Neuronal stem cell (in vitro differentiated cells): ENCODE data around the gene BARX1.

Experiments used
- DNase-seq: peaks from one replicate; pipeline ENCODE4 v3.0.0-alpha.2; 2013; ENCODE audit warnings: low spot score
- H2AFZ ChIP-seq: one replicate; pipeline ENCODE4 v1.6.1; 2013; ENCODE audit warnings: mild to moderate bottlenecking, low read length, inconsistent platforms
- H2AK5ac ChIP-seq: 2 replicates; pipeline ENCODE4 v1.6.1; 2013; ENCODE audit warnings: low read depth, mild to moderate bottlenecking, inconsistent platforms, low read length, moderate library complexity, mixed read lengths
- H2BK120ac ChIP-seq: 2 replicates; pipeline ENCODE4 v1.6.1; 2013; ENCODE audit warnings: low read depth, mild to moderate bottlenecking, inconsistent platforms, low read length, moderate library complexity, mixed read lengths
- H2BK12ac ChIP-seq: one replicate; pipeline ENCODE4 v1.6.1; 2013; ENCODE audit warnings: low read length, inconsistent platforms
- H2BK15ac ChIP-seq: 2 replicates; pipeline ENCODE4 v1.6.1; 2013; ENCODE audit warnings: mild to moderate bottlenecking, low read length, inconsistent platforms, mixed read lengths
- H2BK5ac ChIP-seq: one replicate; pipeline ENCODE4 v1.6.1; 2013; ENCODE audit warnings: inconsistent platforms, mild to moderate bottlenecking, low read length, moderate library complexity
- H3K14ac ChIP-seq: one replicate; pipeline ENCODE4 v1.6.1; 2013; ENCODE audit warnings: low read length, inconsistent platforms
- H3K18ac ChIP-seq: 2 replicates; pipeline ENCODE4 v1.6.1; 2013; ENCODE audit warnings: low read length, inconsistent platforms
- H3K23ac ChIP-seq: 2 replicates; pipeline ENCODE4 v1.6.1; 2013; ENCODE audit warnings: low read depth, mild to moderate bottlenecking, mixed read lengths, low read length, inconsistent platforms; ENCODE audit not compliant: poor library complexity
- H3K27ac ChIP-seq: replicated peaks from 3 replicates; pipeline ENCODE4 v1.5.1; 2013; ENCODE audit warnings: low read length, inconsistent platforms
- H3K27me3 ChIP-seq, 3 experiments: 2 replicates each; pipeline ENCODE4 v1.6.1; 2013; ENCODE audit warnings: low read length in 3 of 3, mild to moderate bottlenecking in 2 of 3, inconsistent platforms in 1 of 3, low read depth in 1 of 3, mixed read lengths in 1 of 3, moderate library complexity in 1 of 3; ENCODE audit not compliant: control insufficient read depth in 3 of 3, insufficient read depth in 3 of 3
- H3K36me3 ChIP-seq, 2 donors: replicated peaks in 1 of 2; 2 replicates each; pipeline ENCODE4 v1.6.1; 2013; ENCODE audit warnings: low read length in 2 of 2; ENCODE audit not compliant: control insufficient read depth in 2 of 2, insufficient read depth in 2 of 2
- H3K4ac ChIP-seq: 2 replicates; pipeline ENCODE4 v1.6.1; 2013; ENCODE audit warnings: inconsistent platforms, mild to moderate bottlenecking, low read length, moderate library complexity
- H3K4me1 ChIP-seq, 2 donors: 1 replicate in 1 of 2; 2 replicates in 1 of 2; pipeline ENCODE4 v1.6.1; 2013; ENCODE audit warnings: low read length in 2 of 2, low read depth in 1 of 2; ENCODE audit not compliant: control insufficient read depth in 2 of 2, insufficient read depth in 1 of 2
- H3K4me2 ChIP-seq: one replicate; pipeline ENCODE4 v1.6.1; 2013; ENCODE audit warnings: mild to moderate bottlenecking, low read length, inconsistent platforms; ENCODE audit not compliant: insufficient read depth, poor library complexity, severe bottlenecking
- H3K4me3 ChIP-seq, 2 donors: 2 replicates each; pipeline ENCODE4 v1.5.1; 2013; ENCODE audit warnings: low read length in 2 of 2, mild to moderate bottlenecking in 2 of 2, inconsistent platforms in 1 of 2, moderate library complexity in 1 of 2
- H3K79me1 ChIP-seq: one replicate; pipeline ENCODE4 v1.6.1; 2013; ENCODE audit warnings: low read depth, mild to moderate bottlenecking, inconsistent platforms, low read length, moderate library complexity
- H3K9ac ChIP-seq: one replicate; pipeline ENCODE4 v1.6.1; 2013; ENCODE audit warnings: mild to moderate bottlenecking, low read depth, low read length, inconsistent platforms; ENCODE audit not compliant: poor library complexity
- H3K9me3 ChIP-seq, 2 donors: replicated peaks in 1 of 2; 2 replicates each; pipeline versions ENCODE3 to v1.6.1; 2013; ENCODE audit warnings: low read length in 2 of 2, mild to moderate bottlenecking in 2 of 2, inconsistent platforms in 1 of 2, low read depth in 1 of 2, mixed read lengths in 1 of 2, moderate library complexity in 1 of 2; ENCODE audit not compliant: control insufficient read depth in 2 of 2, insufficient read depth in 1 of 2
- H4K8ac ChIP-seq: one replicate; pipeline ENCODE4 v1.6.1; 2013; ENCODE audit warnings: low read depth, mild to moderate bottlenecking, inconsistent platforms, low read length, moderate library complexity
- H4K91ac ChIP-seq: one replicate; pipeline ENCODE4 v1.6.1; 2013; ENCODE audit warnings: low read length, low read depth, mild to moderate bottlenecking, inconsistent platforms; ENCODE audit not compliant: poor library complexity
- WGBS, 2 donors: extraction: QIAGEN DNeasy Blood & Tissue Kit; methylation state at CpG; one replicate each; pipeline ENCODE4 v1.1.7; 2013; ENCODE audit warnings: missing lambda C conversion rate in 2 of 2, mixed read lengths in 1 of 2; ENCODE audit not compliant: insufficient read length in 2 of 2, insufficient replicate concordance in 1 of 2; ENCODE audit errors: extremely low coverage in 2 of 2; 5-methylcytosine and 5-hydroxymethylcytosine counted together

Gene BARX1

DNA sequence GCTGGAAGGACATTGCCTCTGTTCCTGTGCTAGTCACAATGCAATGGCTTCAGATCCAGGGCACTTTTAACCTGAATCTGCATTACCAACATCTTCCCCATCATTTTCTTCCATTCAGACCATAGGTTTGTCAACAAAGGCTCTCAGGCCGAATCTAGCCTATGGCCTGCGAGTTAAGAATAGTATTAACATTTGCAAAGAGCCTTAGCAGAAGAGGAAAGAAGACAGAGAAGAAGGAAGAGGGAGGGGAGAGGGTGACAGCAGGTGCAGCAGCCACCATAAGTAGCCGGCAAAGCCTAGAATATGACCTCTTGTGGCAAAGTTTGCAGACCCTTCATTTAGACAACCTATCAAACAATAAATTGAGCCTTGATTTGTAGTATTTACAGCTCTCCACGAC lies 32.6 kb downstream of the BARX1 start:
- no peak overlapping the region for H3K27ac ChIP-seq
- H2BK5ac ChIP-seq, result no peak overlapping the region

DNA sequence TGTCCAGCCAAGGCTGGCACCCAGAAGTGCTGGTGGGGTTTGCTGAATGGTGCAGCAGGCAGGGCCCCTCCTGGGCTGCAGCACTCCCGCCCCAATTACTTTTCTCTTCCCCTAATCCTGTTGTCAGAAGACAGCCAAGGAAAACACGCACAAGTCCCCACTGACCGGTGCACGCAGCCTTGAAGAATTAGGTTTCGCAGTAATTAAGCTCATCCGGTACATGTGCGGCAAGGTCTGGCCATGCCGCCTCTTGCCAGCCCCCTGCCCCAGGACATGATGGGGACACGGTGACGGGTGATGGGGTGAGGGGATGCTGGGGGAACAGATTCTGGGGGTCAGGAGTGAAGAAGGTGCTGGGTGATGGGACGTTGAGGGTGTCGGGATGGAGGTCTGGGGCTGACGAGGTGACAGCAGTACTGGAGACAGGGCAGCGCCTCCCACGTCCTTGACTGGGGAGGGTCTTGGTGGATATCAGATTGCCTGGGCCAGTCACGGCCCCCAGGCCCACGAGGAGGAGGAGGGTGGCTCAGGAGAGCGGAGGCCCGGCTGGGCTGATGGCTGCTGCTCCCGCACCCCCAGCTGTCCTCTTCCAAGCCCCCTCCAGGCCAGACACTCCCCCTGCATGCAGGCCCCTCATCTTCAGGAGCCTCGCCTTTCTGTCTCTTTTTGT lies 34.9 kb downstream of the BARX1 start:
- Histone ChIP-seq H4K8ac (no peak overlapping the region), H3K18ac (peak overlapping the region; percentile 27), H2AK5ac (no peak overlapping the region), H4K91ac (no peak overlapping the region), H3K9me3 (no peaks in the 10 kb centered on the region), H3K36me3 (no peaks in the 10 kb centered on the region), H3K4me2 (no peak overlapping the region), H2BK12ac (no peak overlapping the region), H3K4me1 (peaks cover 0 to 2% of the 10 kb centered on the region in 2 donors), H2BK5ac (no peak overlapping the region), H2BK15ac (peak overlapping the region; percentile 49), H3K9ac (no peak overlapping the region), H2AFZ (no peak overlapping the region), H3K79me1 (no peaks in the 10 kb centered on the region), H3K27me3 (peaks cover 0 to 30% (median 0%) of the 10 kb centered on the region in 3 experiments), H3K23ac (no peak overlapping the region), H2BK120ac (no peak overlapping the region), H3K4me3 (no peak overlapping the region), H3K4ac (no peak overlapping the region), H3K14ac (peak overlapping the region; percentile 38), H3K27ac (no peak overlapping the region)
- no CpG with 5 or more reads among the region's 21 CpGs for WGBS, 2 donors
- no peak for DNase-seq

More for the DNA sequence above, 32.6 kb downstream of the BARX1 start:
- no peak overlapping the region for H4K91ac ChIP-seq
- H3K9ac ChIP-seq, result peak overlapping the region; percentile 12
- no peak overlapping the region for H3K18ac ChIP-seq
- peaks cover 0 to 27% (median 0%) of the 10 kb centered on the region in 3 experiments for H3K27me3 ChIP-seq
- H4K8ac ChIP-seq, result no peak overlapping the region
- no peak overlapping the region for H2AK5ac ChIP-seq
- H3K4me1 ChIP-seq, result peaks cover 0 to 2% of the 10 kb centered on the region in 2 donors
- no peaks in the 10 kb centered on the region for H3K79me1 ChIP-seq
- H2BK15ac ChIP-seq, result no peak overlapping the region
- no CpG with 5 or more reads among the region's 4 CpGs for WGBS, 2 donors
- no peaks in the 10 kb centered on the region for H3K36me3 ChIP-seq
- H2AFZ ChIP-seq, result no peak overlapping the region
- H2BK120ac ChIP-seq, result no peak overlapping the region
- no peak overlapping the region for H3K4me3 ChIP-seq
- no peak overlapping the region for H2BK12ac ChIP-seq
- H3K4ac ChIP-seq, result no peak overlapping the region
- no peak for DNase-seq
- H3K23ac ChIP-seq, result no peak overlapping the region
- no peak overlapping the region for H3K4me2 ChIP-seq
- H3K9me3 ChIP-seq, result no peaks in the 10 kb centered on the region
- H3K14ac ChIP-seq, result no peak overlapping the region

DNA sequence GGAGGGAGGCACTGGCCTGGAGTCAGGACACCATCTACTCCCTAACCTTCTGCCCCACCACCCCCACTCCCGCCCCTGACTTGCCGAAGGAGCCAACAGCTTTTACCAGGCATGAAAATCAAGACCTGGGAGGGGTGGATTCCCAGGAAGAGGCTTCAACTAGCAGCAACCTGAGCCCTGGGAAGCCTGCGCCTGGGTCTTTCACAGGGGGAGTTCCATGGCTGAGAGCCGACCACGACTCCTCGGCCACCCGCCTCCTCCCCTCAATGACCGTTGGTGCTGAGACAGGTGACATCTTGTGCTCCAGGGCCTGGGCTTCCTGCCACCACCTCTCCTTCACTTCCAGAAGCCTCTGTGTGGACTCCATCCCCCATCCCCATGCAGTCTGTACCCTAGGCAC lies 37.1 kb downstream of the BARX1 start:
- Histone ChIP-seq H3K9me3 (no peaks in the 10 kb centered on the region), H3K4me1 (peaks cover 0 to 2% of the 10 kb centered on the region in 2 donors), H3K27me3 (peaks cover 0 to 23% (median 0%) of the 10 kb centered on the region in 3 experiments), H3K23ac (no peak overlapping the region), H3K14ac (no peak overlapping the region), H3K4me3 (no peak overlapping the region), H2BK120ac (no peak overlapping the region), H2BK5ac (no peak overlapping the region), H3K4ac (no peak overlapping the region), H2BK12ac (no peak overlapping the region), H3K27ac (no peak overlapping the region), H4K91ac (no peak overlapping the region), H3K18ac (no peak overlapping the region), H3K79me1 (no peaks in the 10 kb centered on the region), H3K9ac (no peak overlapping the region), H4K8ac (no peak overlapping the region), H2BK15ac (no peak overlapping the region), H2AK5ac (peak overlapping the region; percentile 31), H2AFZ (no peak overlapping the region), H3K4me2 (no peak overlapping the region), H3K36me3 (no peaks in the 10 kb centered on the region)
- DNase-seq, result no peak
- no CpG with 5 or more reads among the region's 8 CpGs for WGBS, 2 donors

DNA sequence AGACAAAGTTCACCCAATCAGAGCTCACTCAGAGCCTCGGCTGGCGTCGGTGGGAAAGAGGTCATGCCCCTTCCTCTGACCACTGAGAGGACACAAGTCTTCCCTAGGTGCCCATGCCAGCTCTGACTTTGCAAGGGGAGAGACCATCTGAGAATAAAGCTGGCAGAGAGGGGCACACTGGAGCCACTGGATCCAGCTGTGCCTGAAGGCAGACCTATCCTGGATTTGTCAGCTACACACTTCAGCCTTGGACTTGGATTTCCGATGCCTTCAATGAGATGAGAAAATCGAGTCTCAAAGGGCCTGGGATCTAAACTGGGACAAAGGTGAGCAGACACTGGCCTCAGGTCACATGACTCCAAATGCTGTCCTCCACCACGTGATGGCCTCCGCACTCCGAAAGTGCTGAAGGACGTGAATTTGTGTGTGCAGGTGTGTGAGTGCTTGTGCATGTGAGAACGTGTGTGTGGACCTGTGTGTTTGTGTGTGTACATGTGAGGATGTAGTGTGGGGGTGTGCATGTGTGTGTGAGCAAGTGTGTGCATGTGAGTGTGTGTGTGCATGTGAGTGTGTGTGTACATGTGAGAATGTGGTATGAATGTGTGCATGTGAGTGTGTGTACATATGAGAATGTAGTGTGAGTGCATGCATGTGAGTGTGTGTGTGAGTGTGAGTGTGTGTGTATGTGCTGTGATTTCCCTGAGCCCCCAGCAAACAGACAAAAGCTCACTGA lies 37.9 kb downstream of the BARX1 start:
- Histone ChIP-seq H3K27ac (no peak overlapping the region), H3K27me3 (peaks cover 0 to 27% (median 0%) of the 10 kb centered on the region in 3 experiments), H2BK12ac (no peak overlapping the region), H2BK5ac (no peak overlapping the region), H2AFZ (no peak overlapping the region), H4K8ac (peak overlapping the region; percentile 53), H3K4me1 (peaks cover 0 to 7% of the 10 kb centered on the region in 2 donors), H3K23ac (peak overlapping the region; percentile 0), H3K9me3 (no peaks in the 10 kb centered on the region), H3K18ac (peak overlapping the region; percentile 33), H3K36me3 (no peaks in the 10 kb centered on the region), H2BK120ac (no peak overlapping the region), H3K79me1 (no peaks in the 10 kb centered on the region), H3K4ac (no peak overlapping the region), H2AK5ac (no peak overlapping the region), H2BK15ac (no peak overlapping the region), H3K9ac (no peak overlapping the region), H3K4me3 (peak overlapping the region in 1 of 2 donors; percentile 7), H3K4me2 (no peak overlapping the region), H3K14ac (peak overlapping the region; percentile 11), H4K91ac (no peak overlapping the region)
- WGBS, 2 donors, result no CpG with 5 or more reads among the region's 10 CpGs
- DNase-seq, result no peak
